Measurements from ENCODE around the gene YAF2.

DNA sequence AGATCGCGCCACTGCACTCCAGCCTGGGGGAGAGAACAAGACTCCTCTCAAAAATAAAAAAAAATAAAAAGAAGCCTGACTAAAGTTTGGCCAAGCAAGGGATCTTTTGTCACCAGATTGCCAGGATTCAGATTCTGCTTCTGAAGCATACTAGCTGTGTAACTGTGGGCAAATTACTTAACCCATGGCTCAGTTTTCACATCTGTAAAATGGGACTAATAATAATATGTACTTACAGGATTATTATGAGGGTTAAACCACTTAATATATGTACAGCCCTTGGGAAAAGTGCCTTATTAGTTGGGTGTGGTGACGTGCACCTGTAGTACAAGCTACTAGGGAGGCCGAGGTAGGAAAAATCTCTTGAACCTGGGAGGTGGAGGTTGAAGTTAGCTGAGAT lies 21.7 kb upstream of the YAF2 start:
- TF ChIP-seq, protein P1, sequence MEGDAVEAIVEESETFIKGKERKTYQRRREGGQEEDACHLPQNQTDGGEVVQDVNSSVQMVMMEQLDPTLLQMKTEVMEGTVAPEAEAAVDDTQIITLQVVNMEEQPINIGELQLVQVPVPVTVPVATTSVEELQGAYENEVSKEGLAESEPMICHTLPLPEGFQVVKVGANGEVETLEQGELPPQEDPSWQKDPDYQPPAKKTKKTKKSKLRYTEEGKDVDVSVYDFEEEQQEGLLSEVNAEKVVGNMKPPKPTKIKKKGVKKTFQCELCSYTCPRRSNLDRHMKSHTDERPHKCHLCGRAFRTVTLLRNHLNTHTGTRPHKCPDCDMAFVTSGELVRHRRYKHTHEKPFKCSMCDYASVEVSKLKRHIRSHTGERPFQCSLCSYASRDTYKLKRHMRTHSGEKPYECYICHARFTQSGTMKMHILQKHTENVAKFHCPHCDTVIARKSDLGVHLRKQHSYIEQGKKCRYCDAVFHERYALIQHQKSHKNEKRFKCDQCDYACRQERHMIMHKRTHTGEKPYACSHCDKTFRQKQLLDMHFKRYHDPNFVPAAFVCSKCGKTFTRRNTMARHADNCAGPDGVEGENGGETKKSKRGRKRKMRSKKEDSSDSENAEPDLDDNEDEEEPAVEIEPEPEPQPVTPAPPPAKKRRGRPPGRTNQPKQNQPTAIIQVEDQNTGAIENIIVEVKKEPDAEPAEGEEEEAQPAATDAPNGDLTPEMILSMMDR (IDR thresholded peaks at IDR 0.05; ENCODE audit: low read length), result no peak
- TF ChIP-seq EZH2 (IDR thresholded peaks at IDR 0.05; ENCODE audit: borderline replicate concordance, low read length), result no peak

Measured in OCI-LY1 (cell line).